ENCODE measurements around the gene MAP3K14. TPM values are rescaled to one million over a fixed set of nuclear protein-coding genes. Genes with fewer than 3 reads are reported as not detected.

The MAP3K14 gene
- total RNA-seq, 1 experiment from 2014 or later = 16.4 TPM

- TF ChIP-seq EGR1 (IDR thresholded peaks at IDR 0.05; ENCODE audit: low read depth) (no peak), RAD21 (IDR thresholded peaks at IDR 0.05; ENCODE audit: low read depth) (no peak), MAX (IDR thresholded peaks at IDR 0.05) (no peak)
These were observed 45.2 kb upstream of the MAP3K14 start (continued) for GRCh38 chr17:45361976-45362375.

- no peak overlapping the region for H2AFZ ChIP-seq (ENCODE audit: low read depth, low read length, poor library complexity, severe bottlenecking)
- DNase-seq (ENCODE audit: low read depth, low spot score) (no peak), ATAC-seq (no peak)
- no peak overlapping the region for H3K4me2 ChIP-seq (ENCODE audit: low read length)
- H3K9ac ChIP-seq (ENCODE audit: low read length) = no peak overlapping the region
- H3K27me3 ChIP-seq (ENCODE audit: insufficient read depth, low read length) = no peaks in the 10 kb centered on the region
- no peak for TF ChIP-seq EZH2phosphoT487 (IDR thresholded peaks at IDR 0.05; ENCODE audit: borderline replicate concordance)
- no peaks in the 10 kb centered on the region for H3K9me3 ChIP-seq (ENCODE audit: control insufficient read depth in 1 of 2, insufficient read depth in 1 of 2, low read depth in 1 of 2, low read length in 2 of 2)
- H3K4me1 ChIP-seq (ENCODE audit: control insufficient read depth in 1 of 2, insufficient read depth in 2 of 2, low read length in 2 of 2) = peaks cover 4 to 12% of the 10 kb centered on the region in 2 experiments; a peak in 3 of 4 replicates
- H4K20me1 ChIP-seq (ENCODE audit: insufficient read depth) = no peaks in the 10 kb centered on the region
- H3K27ac ChIP-seq (ENCODE audit: low read depth, low read length) = no peak overlapping the region
- no peaks in the 10 kb centered on the region for H3K79me2 ChIP-seq (ENCODE audit: insufficient read depth, low read length)
- no peak overlapping the region for H3K4me3 ChIP-seq (replicated peaks in 1 of 2; ENCODE audit: low read depth in 1 of 2, low read length in 2 of 2)
- no peaks in the 10 kb centered on the region for H3K36me3 ChIP-seq (ENCODE audit: control insufficient read depth in 1 of 2, insufficient read depth in 2 of 2, low read length in 2 of 2)
- no TSS peak for BruUV-seq (replicated peaks)
- intact Hi-C loops (cut with micrococcal nuclease) = no loop called here
- H3K9me2 ChIP-seq (ENCODE audit: insufficient read depth) = no peaks in the 10 kb centered on the region
- RAD21 ChIA-PET (ENCODE audit: low non-redundant PET in 1 of 2, low total read pairs in 2 of 2, uncharacterized antibody in 2 of 2, unreplicated experiment in 2 of 2) = no interaction called here
- POLR2A ChIA-PET = no interaction called here
- CTCF ChIA-PET = no interaction called here
These were observed 44.6 kb upstream of the MAP3K14 start for GRCh38 chr17:45361451-45361850.

DNA sequence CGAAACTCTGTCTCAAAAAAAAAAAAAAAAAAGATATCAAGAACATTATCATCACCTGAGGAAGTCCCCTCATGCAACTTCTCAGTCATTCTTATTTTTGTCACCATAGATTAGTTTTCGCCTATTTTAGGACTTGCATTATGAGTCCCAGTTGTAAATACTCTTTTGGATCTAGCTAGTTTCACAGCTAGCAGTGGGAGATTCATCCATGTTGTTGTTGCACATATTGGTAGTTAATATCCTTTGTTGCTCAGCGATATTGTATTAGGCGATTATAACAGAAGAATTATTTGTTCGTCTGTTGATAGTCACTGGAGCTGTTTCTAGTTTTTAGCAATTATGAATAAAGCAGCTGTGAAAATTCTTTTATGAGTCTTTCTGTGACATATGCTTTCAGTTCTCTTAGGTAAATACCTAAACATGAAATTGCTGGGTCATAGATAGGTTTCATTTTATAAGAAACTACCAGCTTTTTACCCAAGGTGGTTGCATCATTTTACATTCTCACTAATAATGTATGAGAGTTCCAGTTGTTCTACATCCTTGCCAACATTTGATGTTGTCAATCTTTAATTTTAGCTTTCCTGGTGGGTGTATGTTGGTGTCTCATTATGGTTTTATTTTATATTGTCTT is 40.7 kb upstream of the MAP3K14 start:
- H2AFZ ChIP-seq (ENCODE audit: low read depth, low read length, poor library complexity, severe bottlenecking) = no peak overlapping the region
- TF ChIP-seq ZNF274 (IDR thresholded peaks at IDR 0.05; ENCODE audit: low read depth, low read length) (no peak), YY1 (IDR thresholded peaks at IDR 0.05; ENCODE audit: extremely low read depth, insufficient replicate concordance, low read depth, low read length) (no peak), RAD21 (IDR thresholded peaks at IDR 0.05; ENCODE audit: low read depth) (no peak), CBX3 (IDR thresholded peaks at IDR 0.05; ENCODE audit: low read depth) (no peak), ZFX (IDR thresholded peaks at IDR 0.05) (no peak), EGR1 (IDR thresholded peaks at IDR 0.05; ENCODE audit: low read depth) (no peak), FOSL1 (IDR thresholded peaks at IDR 0.05; ENCODE audit: low read depth) (no peak), ATF3 (IDR thresholded peaks at IDR 0.05) (no peak), SIN3A (IDR thresholded peaks at IDR 0.05; ENCODE audit: low read depth) (no peak), SRF (IDR thresholded peaks at IDR 0.05; ENCODE audit: low read depth) (no peak)
- no peak overlapping the region for H3K9ac ChIP-seq (ENCODE audit: low read length)
- H3K9me3 ChIP-seq (ENCODE audit: control insufficient read depth in 1 of 2, insufficient read depth in 1 of 2, low read depth in 1 of 2, low read length in 2 of 2) = no peaks in the 10 kb centered on the region
- no peak for DNase-seq (ENCODE audit: low read depth, low spot score)
- intact Hi-C loops (cut with micrococcal nuclease) = no loop called here
- H3K79me2 ChIP-seq (ENCODE audit: insufficient read depth, low read length) = no peaks in the 10 kb centered on the region
- BruUV-seq (replicated peaks) = no TSS peak
- no peaks in the 10 kb centered on the region for H4K20me1 ChIP-seq (ENCODE audit: insufficient read depth)
- no peak for ATAC-seq
- ChIA-PET RAD21 (ENCODE audit: low non-redundant PET in 1 of 2, low total read pairs in 2 of 2, uncharacterized antibody in 2 of 2, unreplicated experiment in 2 of 2) (no interaction called here), POLR2A (no interaction called here), CTCF (no interaction called here)
- H3K4me1 ChIP-seq (ENCODE audit: control insufficient read depth in 1 of 2, insufficient read depth in 2 of 2, low read length in 2 of 2) = peaks cover 0 to 14% of the 10 kb centered on the region in 2 experiments; a peak in 2 of 4 replicates
- H3K27me3 ChIP-seq (ENCODE audit: insufficient read depth, low read length) = no peaks in the 10 kb centered on the region
- no peaks in the 10 kb centered on the region for H3K36me3 ChIP-seq (ENCODE audit: control insufficient read depth in 1 of 2, insufficient read depth in 2 of 2, low read length in 2 of 2)
- H3K4me2 ChIP-seq (ENCODE audit: low read length) = no peak overlapping the region
- H3K9me2 ChIP-seq (ENCODE audit: insufficient read depth) = no peaks in the 10 kb centered on the region
- no peak overlapping the region for H3K4me3 ChIP-seq (replicated peaks in 1 of 2; ENCODE audit: low read depth in 1 of 2, low read length in 2 of 2)
- H3K27ac ChIP-seq (ENCODE audit: low read depth, low read length) = no peak overlapping the region

Data from HCT116 (cell line).